Ascending aorta (tissue), 2 donors: Measurements from ENCODE around the gene TERC. TPM values are rescaled to one million over a fixed set of nuclear protein-coding genes. Genes with fewer than 3 reads are reported as not detected.
"Not testable (repeated sequence)": the region's sequence is repeated elsewhere in the genome, so short reads cannot be mapped to it uniquely, and the experiment has no call there.

Experiments
- DNase-seq, 2 donors: peaks; one replicate each; pipeline ENCODE4 v3.0.0-alpha.2; 2019; ENCODE audit warnings: low spot score in 2 of 2
- H3K27ac ChIP-seq, 2 donors: fragments of 200-600 bp; sonication (generic); one replicate each; pipeline ENCODE4 v1.5.1; 2016 to 2017; ENCODE audit warnings: mild to moderate bottlenecking in 1 of 2
- H3K27me3 ChIP-seq: fragments of 200-600 bp; sonication (generic); one replicate; pipeline ENCODE4 v1.5.1; 2017
- H3K36me3 ChIP-seq, 2 donors: fragments of 200-600 bp; sonication (generic); one replicate each; pipeline ENCODE4 v1.5.1; 2016
- H3K4me1 ChIP-seq, 2 donors: fragments of 200-600 bp; sonication (generic); one replicate each; pipeline ENCODE4 v1.5.1; 2016 to 2017; ENCODE audit warnings: mild to moderate bottlenecking in 1 of 2
- H3K4me3 ChIP-seq, 2 donors: fragments of 200-600 bp; sonication (generic); one replicate each; pipeline ENCODE4 v1.5.1; 2016 to 2017; ENCODE audit warnings: mild to moderate bottlenecking in 1 of 2
- H3K9me3 ChIP-seq, 2 donors: fragments of 200-600 bp; sonication (generic); one replicate each; pipeline ENCODE4 v1.5.1; 2016
- CTCF ChIP-seq, 3 experiments: fragments of 200-600 bp in 2 of 3; fragments of 450-650 bp in 1 of 3; sonication (generic) in 2 of 3; IDR thresholded peaks; one replicate each; pipeline ENCODE4 v1.5.1; 2016 to 2019; ENCODE audit warnings: antibody characterized with exemption in 3 of 3, mild to moderate bottlenecking in 1 of 3, moderate library complexity in 1 of 3
- intact Hi-C: fragments of 100-400 bp; cut with DNase I; formaldehyde crosslinking; loops from one replicate; pipeline ENCODE4 v1.15.1; 2023
- total RNA-seq: library from RNA; depleted of rRNA; stranded (reverse); fragments of >200 nt; gene quantifications from one replicate; pipeline ENCODE4 v1.1.0, GENCODE V29; 2016

The TERC gene
- total RNA-seq, 1 donor from 2014 or later: 260 TPM

GRCh38 chr3:169744366-169745054 is 20.4 kb downstream of the TERC start:
- no peak for DNase-seq
- no peaks in the 10 kb centered on the region for H3K9me3 ChIP-seq
- H3K4me3 ChIP-seq: no peak overlapping the region
- H3K36me3 ChIP-seq: no peaks in the 10 kb centered on the region
- no peaks in the 10 kb centered on the region for H3K27me3 ChIP-seq
- intact Hi-C loops: loop anchor here (2.0 to 10.0 kb wide), 3 partner anchors 700 to 880 kb away; no protein-coding TSS in a partner anchor
- H3K27ac ChIP-seq: no peak overlapping the region
- no peaks in the 10 kb centered on the region for H3K4me1 ChIP-seq
- peak in 2 of 3 experiments; percentile 29 to 63 for TF ChIP-seq CTCF (IDR thresholded peaks at IDR 0.05)

GRCh38 chr3:169739067-169739466 is 25.8 kb downstream of the TERC start:
- Histone ChIP-seq H3K27me3 (no peaks in the 10 kb centered on the region), H3K4me3 (no peak overlapping the region), H3K36me3 (no peaks in the 10 kb centered on the region), H3K9me3 (peaks cover 0 to 15% of the 10 kb centered on the region in 2 donors), H3K27ac (no peak overlapping the region), H3K4me1 (no peaks in the 10 kb centered on the region)
- intact Hi-C loops: no loop called here
- no peak for TF ChIP-seq CTCF (IDR thresholded peaks at IDR 0.05)
- DNase-seq: no peak

GRCh38 chr3:169731857-169732256 is 33.0 kb downstream of the TERC start:
- H3K27me3 ChIP-seq, H3K27ac ChIP-seq, DNase-seq, H3K36me3 ChIP-seq, H3K4me1 ChIP-seq, H3K4me3 ChIP-seq, intact Hi-C loops: not testable (repeated sequence)
- H3K9me3 ChIP-seq: peaks cover 0 to 26% of the 10 kb centered on the region in 2 donors

GRCh38 chr3:169722724-169723123 is 42.1 kb downstream of the TERC start:
- H3K36me3 ChIP-seq: no peaks in the 10 kb centered on the region
- H3K4me3 ChIP-seq: no peak overlapping the region
- intact Hi-C loops: no loop called here
- DNase-seq: no peak
- H3K27me3 ChIP-seq: no peaks in the 10 kb centered on the region
- no peaks in the 10 kb centered on the region for H3K9me3 ChIP-seq
- TF ChIP-seq CTCF (IDR thresholded peaks at IDR 0.05): no peak
- H3K27ac ChIP-seq: no peak overlapping the region
- H3K4me1 ChIP-seq: no peaks in the 10 kb centered on the region

- DNase-seq, H3K27ac ChIP-seq, H3K4me3 ChIP-seq, H3K9me3 ChIP-seq, H3K27me3 ChIP-seq, H3K4me1 ChIP-seq, intact Hi-C loops, H3K36me3 ChIP-seq: not testable (repeated sequence)
Measured at GRCh38 chr3:169718415-169718814, 46.4 kb downstream of the TERC start.

Other genes starting within 250 kb of the TERC start
- 38.6 TPM for gene MECOM, start 101.3 kb downstream of the TERC start, total RNA-seq
- 0.32 TPM for gene ACTRT3, start 4.5 kb upstream of the TERC start, total RNA-seq
- 3.9 TPM for gene MYNN, start 8.3 kb upstream of the TERC start, total RNA-seq
- not detected for gene LRRIQ4, start 47.8 kb upstream of the TERC start, total RNA-seq
- 3.5 TPM for gene LRRC34, start 47.8 kb upstream of the TERC start, total RNA-seq
- gene LRRC31, start 104.9 kb upstream of the TERC start, total RNA-seq: not detected
- gene SAMD7, start 146.5 kb upstream of the TERC start, total RNA-seq: not detected
- 20.5 TPM for gene SEC62, start 201.7 kb upstream of the TERC start, total RNA-seq